Upper lobe of right lung (tissue), 1 donor: Measurements from ENCODE around the gene PFKFB4. TPM values are rescaled to one million over a fixed set of nuclear protein-coding genes. Genes with fewer than 3 reads are reported as not detected.

Experiments
- ATAC-seq: fragments of 200-7000 bp; cut with Tn5 transposase; one replicate; pipeline ENCODE4 v1.9.1; 2020; ENCODE audit warnings: mild to moderate bottlenecking, moderate library complexity
- DNase-seq: peaks from one replicate; pipeline ENCODE4 v3.0.0-alpha.2; 2020
- H3K27ac ChIP-seq: fragments of 200-600 bp; one replicate; pipeline ENCODE4 v1.8.0; 2022
- H3K27me3 ChIP-seq: fragments of 200-600 bp; one replicate; pipeline ENCODE4 v1.8.0; 2022; ENCODE audit warnings: mild to moderate bottlenecking
- H3K36me3 ChIP-seq: fragments of 200-600 bp; one replicate; pipeline ENCODE4 v1.8.0; 2022
- H3K4me1 ChIP-seq: fragments of 200-600 bp; one replicate; pipeline ENCODE4 v1.8.0; 2022
- H3K4me3 ChIP-seq: fragments of 200-600 bp; one replicate; pipeline ENCODE4 v1.8.0; 2022; ENCODE audit warnings: mild to moderate bottlenecking
- H3K9me3 ChIP-seq: fragments of 200-600 bp; one replicate; pipeline ENCODE4 v1.8.0; 2022
- CTCF ChIP-seq: fragments of 200-600 bp; IDR thresholded peaks from one replicate; pipeline ENCODE4 v1.8.0; 2022; ENCODE audit warnings: antibody characterized with exemption
- intact Hi-C: fragments of 100-400 bp; cut with DNase I; formaldehyde crosslinking; loops from one replicate; pipeline ENCODE4 v1.11.0; 2022
- total RNA-seq: library from RNA; stranded (reverse); fragmentation: NEBNext Ultra II Directional; extraction: Animal tissue kit (Norgen Biotek cat#: 25700); gene quantifications from one replicate; pipeline ENCODE4 v1.2.1, GENCODE V29; 2021
- donor health status: DM: no; HTN: yes; CAD: no; lungs with severe emphysema.

Gene PFKFB4
- total RNA-seq, 1 donor from 2014 or later = 11.0 TPM

- peak overlapping the region; percentile 47 for H3K27ac ChIP-seq
- peaks cover 55% of the 10 kb centered on the region for H3K36me3 ChIP-seq
- intact Hi-C loops = no loop called here
- peaks cover 3% of the 10 kb centered on the region for H3K4me1 ChIP-seq
- TF ChIP-seq CTCF = no peak
- H3K27me3 ChIP-seq = peaks cover 7% of the 10 kb centered on the region
- H3K9me3 ChIP-seq = no peaks in the 10 kb centered on the region
- ATAC-seq (no peak), DNase-seq (no peak)
- no peak overlapping the region for H3K4me3 ChIP-seq
Observed at GRCh38 chr3:48598323-48599076, 41.9 kb upstream of the PFKFB4 start.

- no peak overlapping the region for H3K4me3 ChIP-seq
- H3K9me3 ChIP-seq = no peaks in the 10 kb centered on the region
- peaks cover 11% of the 10 kb centered on the region for H3K27me3 ChIP-seq
- intact Hi-C loops = no loop called here
- H3K4me1 ChIP-seq = peaks cover 3% of the 10 kb centered on the region
- no peak for TF ChIP-seq CTCF
- ATAC-seq (no peak), DNase-seq (no peak)
- peaks cover 44% of the 10 kb centered on the region for H3K36me3 ChIP-seq
- no peak overlapping the region for H3K27ac ChIP-seq
Observed at GRCh38 chr3:48597408-48597800, 40.8 kb upstream of the PFKFB4 start.

- intact Hi-C loops = no loop called here
- Histone ChIP-seq H3K4me3 (no peak overlapping the region), H3K27ac (no peak overlapping the region), H3K9me3 (no peaks in the 10 kb centered on the region), H3K4me1 (peaks cover 3% of the 10 kb centered on the region), H3K27me3 (peaks cover 13% of the 10 kb centered on the region), H3K36me3 (peaks cover 38% of the 10 kb centered on the region)
- no peak for TF ChIP-seq CTCF
- ATAC-seq = no peak
- DNase-seq = no peak
Observed at GRCh38 chr3:48596676-48597407, 40.2 kb upstream of the PFKFB4 start.

- Histone ChIP-seq H3K9me3 (no peaks in the 10 kb centered on the region), H3K4me1 (peaks cover 3% of the 10 kb centered on the region), H3K36me3 (peaks cover 31% of the 10 kb centered on the region), H3K27me3 (peaks cover 13% of the 10 kb centered on the region), H3K27ac (no peak overlapping the region), H3K4me3 (no peak overlapping the region)
- no peak for TF ChIP-seq CTCF
- DNase-seq = no peak
- intact Hi-C loops = no loop called here
- ATAC-seq = no peak
Observed at GRCh38 chr3:48596157-48596556, 39.6 kb upstream of the PFKFB4 start.

GRCh38 chr3:48595526-48596121, 39.0 kb upstream of the PFKFB4 start:
- no peak for DNase-seq
- no peaks in the 10 kb centered on the region for H3K9me3 ChIP-seq
- H3K27me3 ChIP-seq = peaks cover 13% of the 10 kb centered on the region
- no peak overlapping the region for H3K4me3 ChIP-seq
- peaks cover 3% of the 10 kb centered on the region for H3K4me1 ChIP-seq
- no peak overlapping the region for H3K27ac ChIP-seq
- intact Hi-C loops = no loop called here
- ATAC-seq = no peak
- H3K36me3 ChIP-seq = peaks cover 26% of the 10 kb centered on the region
- no peak for TF ChIP-seq CTCF
